A549 treated with CpdA at 1 μM for 4 hours (cell line): ENCODE measurements around the gene LGALS9B. TPM values are rescaled to one million over a fixed set of nuclear protein-coding genes. Genes with fewer than 3 reads are reported as not detected.

Experiments used
- total RNA-seq: library from RNA; stranded (reverse); fragments of 200-300 nt; extraction: Qiagen RNA extraction; gene quantifications from 5 replicates; pipeline ENCODE4 v1.2.3, GENCODE V29; 2022; ENCODE audit warnings: low read depth

Gene LGALS9B
- not detected in 5 replicates for total RNA-seq

GRCh38 chr17:20467447-20467846, at the start of gene LGALS9B:
TSS of gene LGALS9B (minus strand) at chr17:20467539. CDS start at chr17:20467470, 69 bp downstream.

Other genes with a start within 250 kb of the LGALS9B start
- not detected in 5 replicates for gene CDRT15L2, start 112.2 kb upstream of the LGALS9B start, total RNA-seq